Measurements from ENCODE around the gene TRAF1.

The TRAF1 gene

DNA sequence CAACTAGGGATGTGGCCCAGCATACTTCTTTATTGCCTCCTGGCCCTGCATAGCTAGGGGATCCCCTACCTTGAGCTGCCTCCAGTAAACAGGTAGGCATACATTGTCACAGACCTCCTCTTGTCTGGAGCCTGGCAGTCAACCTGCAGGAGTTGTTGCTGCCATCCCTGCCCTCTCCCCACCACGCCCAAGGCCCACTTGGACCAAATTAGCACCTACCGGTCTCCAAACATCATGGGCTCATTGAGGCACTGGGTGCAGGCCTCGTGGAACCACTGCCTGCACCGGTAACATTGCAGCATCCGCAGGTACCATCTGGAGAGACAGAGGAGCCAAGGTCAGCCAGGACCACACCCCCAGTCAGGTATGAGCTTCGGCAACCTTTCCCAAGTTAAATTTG, 59.9 kb downstream of the TRAF1 start:
- DNase-seq, result no peak

DNA sequence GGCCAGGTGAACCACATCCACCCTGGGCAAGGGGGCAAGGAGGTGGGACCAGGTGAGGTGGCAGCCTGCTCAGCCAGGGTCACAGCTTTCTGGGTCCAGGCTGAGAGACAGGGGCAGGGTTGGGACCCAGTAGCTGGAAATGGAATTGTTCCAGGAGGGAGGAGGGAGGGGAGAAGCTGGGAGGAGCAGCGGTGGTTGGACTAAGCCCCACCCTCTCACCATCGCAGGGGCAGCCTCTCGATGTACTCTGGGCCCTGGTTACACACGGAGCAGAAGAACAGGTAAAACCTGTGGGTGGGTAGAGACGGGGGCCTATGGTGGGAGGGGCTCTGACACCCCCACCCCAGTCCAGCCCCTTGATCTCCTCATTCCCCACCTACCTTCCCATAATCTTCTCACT, 60.8 kb downstream of the TRAF1 start:
- no peak for DNase-seq

DNA sequence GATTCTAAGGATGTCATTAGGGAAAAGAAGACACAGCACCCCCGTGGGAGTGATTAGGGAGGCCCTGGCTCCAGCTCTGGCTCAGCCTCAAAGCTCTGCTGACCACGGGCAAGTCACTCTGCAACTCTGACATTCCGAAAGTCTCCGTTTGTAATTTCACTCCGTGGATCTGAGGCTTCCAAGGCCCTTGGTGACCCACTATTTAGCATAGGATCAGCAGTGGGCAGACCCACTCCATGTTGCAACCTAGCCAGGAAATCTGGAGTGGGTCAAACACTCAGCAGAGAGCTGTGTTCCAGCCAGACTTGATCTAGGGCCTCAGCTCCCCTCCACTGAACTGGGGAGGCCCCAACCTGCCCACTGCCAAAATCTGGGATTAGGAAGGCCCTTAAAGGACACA, 61.4 kb downstream of the TRAF1 start:
- DNase-seq, result no peak

DNA sequence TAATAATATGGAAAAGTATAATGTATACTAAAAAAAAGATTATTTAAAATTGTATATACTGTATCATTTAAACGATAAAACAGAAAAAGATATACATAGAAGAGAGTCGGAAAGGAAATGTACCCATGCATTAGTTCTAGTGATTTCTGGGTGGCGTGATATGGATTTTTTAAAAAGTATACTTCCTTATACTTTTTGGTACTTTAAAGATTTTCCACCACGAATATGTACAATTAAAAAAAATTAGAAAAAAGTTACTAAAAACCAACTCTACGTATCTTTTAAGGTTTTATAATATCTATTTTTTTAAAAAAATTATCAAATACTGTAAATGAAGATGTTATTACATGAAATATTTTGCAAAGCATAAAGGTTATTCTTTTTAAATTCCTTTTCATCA, 61.9 kb downstream of the TRAF1 start:
- DNase-seq, result no peak

DNA sequence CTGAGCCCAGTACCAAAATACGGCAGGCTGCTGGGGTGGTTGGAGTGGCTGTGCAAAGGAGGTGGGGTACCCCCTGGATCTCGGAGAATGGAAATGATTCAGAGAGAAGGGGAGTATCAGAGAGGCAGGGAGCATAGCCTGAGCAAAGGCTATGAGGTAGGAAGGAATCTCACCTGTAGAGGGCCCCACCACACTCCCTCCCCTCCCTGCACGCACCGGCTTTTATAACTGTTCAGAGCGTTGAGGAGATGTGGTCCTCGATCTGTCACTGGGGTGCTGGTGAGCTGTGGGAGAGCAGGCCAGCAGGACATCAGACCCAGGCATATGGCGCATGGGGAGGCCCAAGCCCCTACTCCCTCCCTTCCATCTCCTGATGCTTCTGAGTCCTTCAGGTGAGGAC, 62.8 kb downstream of the TRAF1 start:
- DNase-seq, result no peak

DNA sequence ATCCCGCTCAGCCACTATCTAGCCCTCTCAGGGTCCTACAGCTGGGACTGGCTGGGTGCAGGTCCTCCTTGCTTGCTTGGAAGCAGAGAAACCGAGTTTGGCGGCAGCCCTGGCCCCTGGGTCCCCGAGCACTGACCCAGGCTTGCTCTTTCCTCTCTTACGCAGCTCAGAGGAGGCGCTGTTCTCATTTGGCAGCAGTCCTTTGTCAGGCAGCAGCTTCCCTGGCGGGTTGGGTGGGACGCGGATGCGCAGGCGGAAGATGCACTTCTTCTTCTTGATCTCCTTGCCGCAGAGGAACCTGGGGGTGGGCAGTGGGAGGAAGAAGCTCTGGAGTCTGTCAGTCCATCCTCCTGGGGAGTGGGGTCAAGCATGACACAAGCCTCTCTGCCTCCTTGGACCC, 64.1 kb downstream of the TRAF1 start:
- no peak for DNase-seq

DNA sequence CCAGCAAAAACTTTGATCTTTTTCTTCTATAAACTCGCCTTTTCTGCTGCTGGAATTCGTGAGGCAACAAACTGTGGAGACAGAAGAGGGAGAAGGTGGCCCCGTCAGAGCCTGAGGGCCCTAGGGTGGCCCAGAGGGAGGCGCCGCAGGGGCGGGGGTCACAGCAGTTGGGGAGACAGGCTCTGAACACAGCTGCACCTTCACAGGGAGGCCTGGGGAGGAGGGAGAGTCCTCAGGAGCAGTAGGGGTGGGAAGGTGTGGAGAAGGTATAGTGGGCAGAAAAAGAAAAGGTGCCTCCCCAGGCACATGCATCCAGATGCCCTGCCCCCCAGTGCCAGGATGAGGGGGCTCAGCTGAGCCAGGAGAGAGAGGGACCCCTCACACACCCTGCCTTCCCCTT, 64.7 kb downstream of the TRAF1 start:
- DNase-seq, result no peak

DNA sequence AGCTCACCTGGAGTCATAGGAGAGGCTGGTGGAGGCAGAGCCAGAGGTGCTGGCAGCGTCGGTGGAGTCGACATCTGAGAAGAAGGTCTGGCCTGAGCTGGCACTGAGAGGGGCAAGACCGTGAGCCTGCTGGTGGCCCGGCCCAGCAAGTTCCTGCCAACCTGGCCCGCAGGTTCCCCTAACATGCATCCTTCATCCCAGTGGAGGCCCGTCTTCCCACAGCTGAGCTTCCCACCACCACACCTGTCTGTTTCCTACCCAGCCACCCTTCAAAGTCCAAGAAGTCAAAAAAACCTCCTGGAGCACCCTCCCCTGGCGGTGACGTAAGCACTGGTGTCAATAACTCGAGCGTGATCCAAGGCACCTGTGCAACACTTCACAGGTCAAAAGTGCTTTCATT, 66.5 kb downstream of the TRAF1 start:
- DNase-seq, result no peak

DNA sequence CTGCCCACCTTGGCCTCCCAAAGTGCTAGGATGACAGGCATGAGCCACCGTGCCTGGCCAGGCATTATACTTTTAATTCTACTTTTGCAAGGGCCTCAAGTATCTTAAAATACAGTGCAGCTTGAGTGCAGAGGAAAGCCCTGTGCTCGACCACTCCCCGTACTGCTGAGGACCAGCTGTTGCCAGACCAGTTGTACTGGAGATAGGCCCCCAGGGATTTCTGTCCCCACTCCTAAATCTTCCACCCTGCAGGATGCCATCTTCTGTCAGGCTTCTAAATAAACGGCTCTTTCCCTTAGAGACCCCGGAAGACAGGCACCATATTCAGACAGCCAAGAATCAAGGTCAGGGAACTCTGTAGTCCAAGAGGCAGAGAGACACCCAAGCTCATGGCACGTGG, 67.2 kb downstream of the TRAF1 start:
- peak; percentile 23 for DNase-seq

DNA sequence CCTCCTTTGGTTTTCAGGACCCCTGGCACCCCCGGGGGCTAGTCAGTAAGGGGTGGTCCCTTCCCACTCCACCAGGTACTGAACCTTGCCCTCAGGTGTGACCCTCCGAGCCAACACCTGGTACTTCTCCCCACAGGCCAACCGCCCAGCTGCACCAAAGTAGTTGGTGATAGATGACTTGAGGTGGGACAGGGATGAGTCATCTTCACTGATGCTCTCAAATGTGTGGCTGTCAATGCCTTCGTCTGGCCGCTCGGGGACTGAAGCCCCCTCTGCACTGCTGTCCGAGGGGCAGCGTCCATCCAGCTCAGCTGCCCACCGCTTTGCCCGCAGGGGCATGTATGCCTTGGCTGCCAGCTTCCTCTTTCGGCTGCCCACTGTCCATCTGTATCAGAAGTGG, 68.7 kb downstream of the TRAF1 start:
- DNase-seq, result no peak

DNA sequence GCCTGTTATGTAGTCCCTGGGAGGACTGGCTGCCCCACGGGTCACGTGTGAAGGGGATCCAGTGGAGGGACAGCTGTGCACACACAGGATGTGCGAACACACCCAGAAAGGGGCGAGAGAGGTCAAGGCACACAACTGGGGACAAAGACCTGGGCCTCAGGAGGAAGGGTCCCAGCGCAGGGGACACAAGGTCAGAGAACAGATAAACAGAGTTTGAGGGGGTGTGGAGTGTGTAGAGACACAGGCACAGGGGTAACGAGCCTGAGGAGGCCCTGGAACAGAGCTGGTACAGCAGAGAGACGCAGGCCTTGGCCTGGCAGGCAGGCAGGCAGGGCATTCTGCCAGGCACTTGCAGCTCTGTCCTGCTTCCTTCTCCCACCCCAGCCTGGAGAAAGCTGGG, 69.1 kb downstream of the TRAF1 start:
- no peak for DNase-seq

DNA sequence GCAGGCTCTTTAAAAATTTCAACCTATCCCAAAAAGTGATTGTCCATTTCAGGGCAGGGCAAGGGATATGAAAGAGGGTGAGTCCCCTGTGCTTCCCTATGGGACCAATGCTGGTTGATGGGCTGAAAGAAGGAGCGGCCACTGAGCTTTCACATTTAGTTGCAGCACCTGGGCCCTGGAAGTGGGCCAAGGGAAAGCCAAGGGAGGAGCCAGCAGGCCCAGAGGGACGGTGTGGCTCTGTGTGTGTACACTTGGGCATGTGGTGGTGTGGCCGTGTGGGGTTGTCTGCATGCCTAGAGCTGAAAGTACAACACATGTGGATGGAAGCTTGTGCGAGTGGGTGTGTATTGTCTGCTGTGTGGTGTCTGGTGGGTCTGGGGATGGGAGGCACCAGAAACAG, 69.9 kb downstream of the TRAF1 start:
- DNase-seq, result no peak

DNA sequence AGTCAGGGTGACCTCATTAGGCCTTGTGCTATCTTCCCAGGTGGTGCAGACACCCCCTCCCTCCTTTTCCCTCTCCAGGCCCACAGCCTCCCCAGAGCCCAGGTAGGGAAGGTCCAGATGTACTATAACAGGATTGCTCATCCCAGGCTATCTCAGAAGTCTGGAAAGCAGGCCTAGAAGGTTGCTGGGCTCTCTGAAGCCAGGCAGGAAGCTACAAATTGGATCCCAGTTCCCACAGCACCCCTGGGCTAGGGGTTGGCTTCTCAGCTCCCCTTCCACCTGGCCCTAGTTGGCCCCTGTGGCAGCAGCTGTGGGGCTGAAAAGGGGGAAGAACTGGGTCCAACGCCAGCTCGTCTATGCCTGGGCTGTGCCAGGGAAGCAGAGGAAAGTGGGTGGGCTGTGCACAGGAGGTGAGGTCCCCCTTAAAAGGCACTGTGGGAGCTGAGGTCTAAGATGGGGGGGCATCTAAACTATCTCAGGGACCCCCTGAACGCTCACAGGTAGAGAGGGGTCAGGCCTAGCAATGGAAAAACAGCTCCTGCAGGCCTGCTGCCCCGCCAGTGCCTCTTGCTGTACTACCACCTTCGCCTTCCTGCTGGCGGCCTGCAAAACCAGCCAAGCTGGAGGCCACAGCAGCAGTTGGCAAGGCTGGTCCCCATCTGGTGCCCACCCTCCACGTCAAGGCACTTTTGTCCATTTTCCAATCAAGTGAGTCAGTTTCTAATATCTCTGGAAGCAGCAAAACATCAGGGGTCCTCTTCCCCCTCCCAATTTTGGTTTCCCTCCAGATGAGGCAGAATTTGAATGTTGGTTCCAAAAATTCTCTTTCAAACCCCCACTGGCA, 70.5 kb downstream of the TRAF1 start:
- DNase-seq, result no peak

DNA sequence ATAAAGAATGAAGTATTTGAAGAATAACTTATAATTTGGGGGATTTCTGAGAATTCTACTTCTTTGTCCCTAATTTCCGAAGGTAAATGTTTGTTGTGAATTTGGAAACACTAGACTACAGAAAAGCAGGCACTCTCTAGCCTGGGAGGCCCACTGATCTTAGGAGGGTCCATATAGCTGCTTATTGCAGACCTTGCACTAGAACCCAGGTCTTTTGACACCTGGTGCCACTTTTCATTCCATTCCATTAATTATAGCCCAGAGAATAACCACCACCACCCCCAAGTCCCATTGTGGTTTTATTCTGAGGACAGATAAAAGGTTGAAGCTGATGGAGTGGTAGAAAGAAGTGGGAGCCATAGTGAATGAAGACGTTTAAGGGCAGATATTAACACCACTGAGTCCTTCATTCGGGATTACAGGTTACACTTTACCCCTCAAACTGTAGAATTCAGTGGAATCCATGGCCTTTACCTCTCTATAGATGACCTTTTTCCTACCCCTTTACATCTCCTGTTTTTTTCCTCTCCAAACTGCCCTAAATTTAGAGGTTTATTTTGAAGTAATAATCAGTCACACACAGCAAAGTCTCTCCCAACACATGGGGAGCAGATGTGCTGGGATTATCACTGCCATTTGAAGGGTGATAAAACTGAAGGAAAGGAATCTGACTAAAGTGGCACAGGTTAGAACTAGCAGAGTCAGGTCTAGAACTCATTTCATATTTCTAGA, 71.8 kb downstream of the TRAF1 start:
- no peak for DNase-seq

DNA sequence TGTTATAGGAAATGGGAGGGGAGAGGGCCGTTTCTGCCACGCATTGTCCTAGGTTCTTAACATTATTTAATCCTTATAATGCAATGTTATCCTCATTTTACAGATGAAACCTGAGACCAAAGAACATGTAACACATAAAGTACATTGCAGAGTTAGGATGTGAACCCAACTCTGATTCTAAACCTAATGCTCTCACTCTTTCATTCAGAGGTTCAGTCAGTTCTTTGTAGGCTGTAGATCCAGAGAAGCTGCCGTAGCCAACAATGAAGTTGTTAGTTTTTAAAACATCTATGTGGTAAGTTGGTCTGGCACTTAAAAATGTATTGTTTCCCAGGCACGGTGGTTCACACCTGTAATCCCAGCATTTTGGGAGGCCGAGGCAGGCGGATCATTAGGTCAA, 73.4 kb downstream of the TRAF1 start:
- DNase-seq, result no peak

Measured in activated CD4-positive, CD25-positive, alpha-beta regulatory T cell treated with anti-CD3 and anti-CD28 coated beads, Interleukin-2, amount 50 U/mL, for 72 hours (primary cell).